ENCODE data around the gene GALNT6.
A peak's percentile ranks its signal among the peaks of the same experiment; 100 is the strongest.
"Not testable (repeated sequence)": the region's sequence is repeated elsewhere in the genome, so short reads cannot be mapped to it uniquely, and the experiment has no call there.

Gene GALNT6

GRCh38 chr12:51318846-51319599 is 72.2 kb downstream of the GALNT6 start:
- DNase-seq: no peak
- in situ Hi-C loops (cut with HindIII; ENCODE audit: low pct_ligation_motif_present, low pct_unique_long_range_greater_than_20kb, low sequenced_read_pairs): no loop called here

DNA sequence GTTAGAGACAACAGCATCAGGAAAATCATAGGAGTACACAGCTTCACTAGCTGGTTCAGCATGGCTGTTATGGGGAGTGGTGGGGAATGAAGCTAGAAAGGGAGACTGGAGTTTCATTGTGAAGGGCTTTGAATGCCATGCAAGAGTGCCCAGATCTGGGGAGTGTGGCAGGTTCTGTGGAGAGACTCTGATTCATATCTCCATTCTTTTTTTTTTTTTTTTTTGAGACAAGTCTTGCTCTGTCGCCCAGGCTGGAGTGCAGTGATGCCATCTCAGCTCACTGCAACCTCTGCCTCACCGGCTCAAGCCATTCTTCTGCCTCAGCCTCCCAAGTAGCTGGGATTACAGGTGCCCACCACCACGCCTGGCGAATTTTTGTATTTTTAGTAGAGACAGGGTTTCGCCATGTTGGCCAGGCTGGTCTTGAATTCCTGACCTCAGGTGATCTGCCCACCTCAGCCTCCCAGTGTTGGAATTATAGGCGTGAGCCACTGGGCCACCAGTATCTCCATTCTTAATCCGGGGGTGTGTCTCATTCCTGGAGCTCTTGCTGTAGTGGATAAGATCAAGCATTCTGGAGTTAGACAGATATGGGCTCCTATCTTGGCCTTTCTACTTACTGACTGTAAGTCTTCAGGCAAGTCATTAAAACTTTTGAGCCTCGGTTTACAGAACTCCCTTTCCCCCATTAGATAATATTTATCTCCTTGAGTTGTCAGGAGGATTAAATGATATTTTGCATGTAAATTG is 73.0 kb downstream of the GALNT6 start:
- in situ Hi-C loops (cut with HindIII; ENCODE audit: low pct_ligation_motif_present, low pct_unique_long_range_greater_than_20kb, low sequenced_read_pairs): not testable (repeated sequence)
- DNase-seq: peak; percentile 32

DNA sequence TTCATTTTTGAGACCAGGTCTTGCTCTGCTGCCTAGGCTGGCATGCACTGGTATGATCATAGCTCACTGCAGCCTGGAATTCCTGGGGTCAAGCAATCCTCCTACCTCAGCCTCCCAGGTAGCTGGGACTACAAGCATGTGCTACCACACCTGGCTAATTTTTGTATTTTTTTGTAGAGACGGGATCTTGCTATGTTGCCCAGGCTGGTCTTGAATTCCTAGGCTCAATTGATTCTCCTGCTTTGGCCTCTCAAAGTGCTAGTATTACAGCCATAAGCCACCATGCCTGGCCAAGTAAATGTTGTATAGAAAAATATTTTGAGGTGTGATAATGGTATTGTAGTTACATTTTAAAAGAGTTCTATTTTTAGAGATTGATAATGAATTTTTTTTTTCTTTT is 79.8 kb downstream of the GALNT6 start:
- DNase-seq: no peak
- in situ Hi-C loops (cut with HindIII; ENCODE audit: low pct_ligation_motif_present, low pct_unique_long_range_greater_than_20kb, low sequenced_read_pairs): no loop called here

GRCh38 chr12:51307655-51308593 is 83.3 kb downstream of the GALNT6 start:
- peak; percentile 92 for DNase-seq

GRCh38 chr12:51306507-51306906 is 84.7 kb downstream of the GALNT6 start:
- DNase-seq: no peak
- in situ Hi-C loops (cut with HindIII; ENCODE audit: low pct_ligation_motif_present, low pct_unique_long_range_greater_than_20kb, low sequenced_read_pairs): no loop called here

More at GRCh38 chr12:51307655-51308593, 83.3 kb downstream of the GALNT6 start:
- in situ Hi-C loops (cut with HindIII; ENCODE audit: low pct_ligation_motif_present, low pct_unique_long_range_greater_than_20kb, low sequenced_read_pairs): no loop called here
